HG02973 (cell line): ENCODE measurements around the gene TSPAN17.
A peak's percentile ranks its signal among the peaks of the same experiment; 100 is the strongest.

Source experiments
- ATAC-seq: cut with Tn5 transposase; IDR thresholded peaks from one replicate; pipeline ENCODE4 v1.9.1; 2021; ENCODE audit warnings: moderate library complexity; ENCODE audit not compliant: unreplicated experiment

TSPAN17 gene

GRCh38 chr5:176620333-176620981 lies 26.8 kb upstream of the TSPAN17 start:
- no peak for ATAC-seq

- ATAC-seq: no peak
Observed at GRCh38 chr5:176621661-176622079, 25.6 kb upstream of the TSPAN17 start.

GRCh38 chr5:176624142-176624541 lies 23.1 kb upstream of the TSPAN17 start:
- ATAC-seq: no peak

- no peak for ATAC-seq
Observed at GRCh38 chr5:176624938-176625337, 22.3 kb upstream of the TSPAN17 start.

GRCh38 chr5:176625512-176625911 lies 21.8 kb upstream of the TSPAN17 start:
- ATAC-seq: no peak

GRCh38 chr5:176625966-176626875 lies 21.1 kb upstream of the TSPAN17 start:
- no peak for ATAC-seq

- no peak for ATAC-seq
Observed at GRCh38 chr5:176626876-176627236, 20.4 kb upstream of the TSPAN17 start.

GRCh38 chr5:176627582-176627981 lies 19.7 kb upstream of the TSPAN17 start:
- no peak for ATAC-seq

- no peak for ATAC-seq
Observed at GRCh38 chr5:176628406-176629228, 18.7 kb upstream of the TSPAN17 start.

- ATAC-seq: no peak
Observed at GRCh38 chr5:176629317-176629852, 17.9 kb upstream of the TSPAN17 start.

- peak; percentile 62 for ATAC-seq
Observed at GRCh38 chr5:176629853-176630680, 17.2 kb upstream of the TSPAN17 start, which contains the start of the genes EIF4E1B and SNCB. Gene EIF4E1B (plus strand): TSS chr5:176630675. CDS start chr5:176642788, 12,113 bp downstream. Gene SNCB (minus strand): TSS chr5:176630534. CDS start chr5:176629654, 880 bp downstream.

GRCh38 chr5:176630681-176631222 lies 16.5 kb upstream of the TSPAN17 start:
- no peak for ATAC-seq

- ATAC-seq: no peak
Observed at GRCh38 chr5:176631383-176632200, 15.7 kb upstream of the TSPAN17 start.

GRCh38 chr5:176632745-176633144 lies 14.5 kb upstream of the TSPAN17 start:
- ATAC-seq: no peak

GRCh38 chr5:176633598-176633997 lies 13.7 kb upstream of the TSPAN17 start:
- no peak for ATAC-seq

- no peak for ATAC-seq
Observed at GRCh38 chr5:176636426-176636825, 10.9 kb upstream of the TSPAN17 start.

- no peak for ATAC-seq
Observed at GRCh38 chr5:176637556-176637955, 9.7 kb upstream of the TSPAN17 start.

- ATAC-seq: no peak
Observed at GRCh38 chr5:176638437-176638836, 8.8 kb upstream of the TSPAN17 start.

GRCh38 chr5:176639208-176639607 lies 8.1 kb upstream of the TSPAN17 start:
- ATAC-seq: no peak
